Adrenal gland (tissue), 12 donors: ENCODE measurements around the gene MIR17HG. TPM values are rescaled to one million over a fixed set of nuclear protein-coding genes. Genes with fewer than 3 reads are reported as not detected.
A peak's percentile ranks its signal among the peaks of the same experiment; 100 is the strongest.

Source experiments
- DNase-seq, 7 donors: peaks; one replicate each; pipeline ENCODE4 v3.0.0-alpha.2; 2019 to 2020
- H3K27ac ChIP-seq, 5 donors: fragments of 200-600 bp; sonication (generic) in 4 of 5; 1 replicate in 3 of 5; 2 replicates in 2 of 5; pipeline versions ENCODE4 v1.5.1 to v1.8.0; 2016 to 2020; ENCODE audit warnings: mild to moderate bottlenecking in 1 of 5
- H3K27me3 ChIP-seq: fragments of 200-600 bp; 2 replicates; pipeline ENCODE4 v1.8.0; 2021
- H3K36me3 ChIP-seq, 2 donors: fragments of 200-600 bp; replicated peaks in 1 of 2; 1 replicate in 1 of 2; 2 replicates in 1 of 2; pipeline versions ENCODE4 v1.5.1 to v1.8.0; 2018 to 2022
- H3K4me1 ChIP-seq, 2 donors: fragments of 200-600 bp; replicated peaks in 1 of 2; 1 replicate in 1 of 2; 2 replicates in 1 of 2; pipeline versions ENCODE4 v1.5.1 to v1.8.0; 2018 to 2021
- H3K4me3 ChIP-seq, 4 donors: fragments of 200-600 bp; sonication (generic) in 3 of 4; one replicate each; pipeline ENCODE4 v1.5.1; 2016 to 2018
- H3K9me3 ChIP-seq, 3 donors: fragments of 200-600 bp; sonication (generic) in 1 of 3; replicated peaks in 1 of 3; 1 replicate in 2 of 3; 2 replicates in 1 of 3; pipeline versions ENCODE4 v1.5.1 to v1.8.0; 2016 to 2021
- POLR2A ChIP-seq, 2 donors: fragments of 450-650 bp; IDR thresholded peaks; one replicate each; pipeline ENCODE4 v1.6.1; 2017; ENCODE audit warnings: antibody characterized with exemption in 2 of 2, mild to moderate bottlenecking in 2 of 2, moderate library complexity in 1 of 2
- WGBS, 4 donors: extraction: QIAGEN DNeasy Blood & Tissue Kit in 2 of 4; methylation state at CpG; one replicate each; pipeline versions ENCODE4 v1.1.5 to v1.1.7; 2013 to 2017; 5-methylcytosine and 5-hydroxymethylcytosine counted together
- intact Hi-C, 2 donors: fragments of 100-400 bp; cut with DNase I; formaldehyde crosslinking; loops; one replicate each; pipeline versions ENCODE4 v1.14.1 to v1.15.0; 2022 to 2023
- polyA plus RNA-seq, 3 donors: library from polyadenylated mRNA; stranded (reverse); fragments of 200-250 nt in 2 of 3; fragments of 350-450 nt in 1 of 3; fragmentation: Illumina TruSeq in 1 of 3; extraction: RNeasy Lipid Tissue Mini Kit (QIAGEN cat#74804) in 1 of 3; gene quantifications; one replicate each; pipeline ENCODE4 v1.2.3, GENCODE V29; 2013 to 2014
- total RNA-seq, 9 donors: library from RNA; depleted of rRNA in 4 of 9; stranded (reverse); fragments of >200 nt in 4 of 9; fragments of 120-200 nt in 1 of 9; fragmentation: NEBNext Ultra II Directional in 1 of 9; extraction: Animal tissue kit (Norgen Biotek cat#: 25700) in 1 of 9; gene quantifications; one replicate each; pipeline versions ENCODE4 v1.1.0 to v1.2.4, GENCODE V29; 2013 to 2023
- TF ChIP-seq, protein P1 (sequence below), 6 experiments: fragments of 450-650 bp in 4 of 6; fragments of 200-600 bp in 2 of 6; sonication (generic) in 1 of 6; IDR thresholded peaks; 1 replicate in 5 of 6; 2 replicates in 1 of 6; pipeline versions ENCODE4 v1.5.1 to v1.8.0; 2016 to 2021; ENCODE audit warnings: antibody characterized with exemption in 6 of 6, mild to moderate bottlenecking in 2 of 6, moderate library complexity in 1 of 6
- donor health status: healthy with polysubstance abuse.
- donor health status: Bipolar disorder and iron deficiency.
- donor health status: DM: yes; HTN: yes; CAD: no.
- donor health status: DM: no; HTN: no; CAD: no.
- donor health status: DM: no; HTN: no; CAD: no.
- donor health status: DM: yes; HTN: yes; CAD: no.

MIR17HG gene
- total and polyA plus RNA-seq, 12 donors, result 0.41 to 5.4 (median 1.9) TPM

DNA sequence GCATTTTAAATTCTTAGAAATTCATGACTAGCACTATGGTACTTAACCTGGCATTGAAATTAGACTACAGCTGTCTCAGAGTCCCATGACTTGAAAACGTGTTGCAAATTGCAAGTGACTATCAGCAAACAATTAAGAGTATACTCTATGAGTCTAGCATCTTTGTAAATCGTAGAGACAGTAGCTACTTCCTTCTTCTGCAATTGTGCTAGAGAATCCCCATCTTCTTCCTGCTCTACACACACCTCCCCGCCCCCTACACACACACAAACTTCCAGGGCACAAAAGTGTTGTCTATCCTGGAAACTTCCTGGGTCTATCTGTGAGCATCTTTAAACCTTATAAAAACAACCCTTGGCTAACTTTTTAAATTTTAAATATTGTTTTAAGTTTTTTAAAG is 35.2 kb upstream of the MIR17HG start:
- H3K9me3 ChIP-seq, result peaks cover 0 to 6% (median 0%) of the 10 kb centered on the region in 3 donors
- no peaks in the 10 kb centered on the region for H3K36me3 ChIP-seq
- intact Hi-C loops, result no loop called here
- H3K4me1 ChIP-seq, result no peaks in the 10 kb centered on the region
- DNase-seq, result no peak
- no peak overlapping the region for H3K27ac ChIP-seq
- no peak overlapping the region for H3K4me3 ChIP-seq
- peaks cover 37% of the 10 kb centered on the region for H3K27me3 ChIP-seq
- TF ChIP-seq, protein P1, sequence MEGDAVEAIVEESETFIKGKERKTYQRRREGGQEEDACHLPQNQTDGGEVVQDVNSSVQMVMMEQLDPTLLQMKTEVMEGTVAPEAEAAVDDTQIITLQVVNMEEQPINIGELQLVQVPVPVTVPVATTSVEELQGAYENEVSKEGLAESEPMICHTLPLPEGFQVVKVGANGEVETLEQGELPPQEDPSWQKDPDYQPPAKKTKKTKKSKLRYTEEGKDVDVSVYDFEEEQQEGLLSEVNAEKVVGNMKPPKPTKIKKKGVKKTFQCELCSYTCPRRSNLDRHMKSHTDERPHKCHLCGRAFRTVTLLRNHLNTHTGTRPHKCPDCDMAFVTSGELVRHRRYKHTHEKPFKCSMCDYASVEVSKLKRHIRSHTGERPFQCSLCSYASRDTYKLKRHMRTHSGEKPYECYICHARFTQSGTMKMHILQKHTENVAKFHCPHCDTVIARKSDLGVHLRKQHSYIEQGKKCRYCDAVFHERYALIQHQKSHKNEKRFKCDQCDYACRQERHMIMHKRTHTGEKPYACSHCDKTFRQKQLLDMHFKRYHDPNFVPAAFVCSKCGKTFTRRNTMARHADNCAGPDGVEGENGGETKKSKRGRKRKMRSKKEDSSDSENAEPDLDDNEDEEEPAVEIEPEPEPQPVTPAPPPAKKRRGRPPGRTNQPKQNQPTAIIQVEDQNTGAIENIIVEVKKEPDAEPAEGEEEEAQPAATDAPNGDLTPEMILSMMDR (IDR thresholded peaks at IDR 0.05), result no peak
- no peak for TF ChIP-seq POLR2A (IDR thresholded peaks at IDR 0.05)
- WGBS, 4 donors, result 47 to 58% (median 55%) methylated on average over 3 of the region's 3 CpGs

DNA sequence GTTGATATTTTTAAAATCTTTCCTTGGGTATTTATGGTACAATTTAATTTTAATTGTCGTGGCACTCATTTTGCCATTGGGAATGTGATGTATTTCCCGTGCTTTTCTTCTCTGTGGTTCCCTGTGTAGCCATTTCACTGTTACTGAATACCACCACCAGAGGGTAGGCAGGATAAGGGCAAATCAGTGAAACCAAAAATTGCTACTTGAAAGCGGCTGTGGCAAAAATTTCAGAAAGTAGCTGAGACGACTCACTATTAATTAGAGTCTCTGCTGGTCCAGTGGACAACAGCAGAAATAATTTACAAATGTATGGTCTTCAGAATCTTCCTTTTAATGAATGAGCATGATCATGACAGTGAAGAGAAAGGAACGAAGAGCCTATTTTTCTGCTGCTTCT is 34.4 kb upstream of the MIR17HG start:
- no peaks in the 10 kb centered on the region for H3K4me1 ChIP-seq
- no peak overlapping the region for H3K27ac ChIP-seq
- DNase-seq, result peak in 1 of 7 donors; percentile 2
- no peak overlapping the region for H3K4me3 ChIP-seq
- peaks cover 0 to 6% (median 0%) of the 10 kb centered on the region in 3 donors for H3K9me3 ChIP-seq
- intact Hi-C loops, result no loop called here
- WGBS, 4 donors, result 21 to 30% (median 27%) methylated on average over 5 of the region's 5 CpGs
- H3K27me3 ChIP-seq, result peaks cover 37% of the 10 kb centered on the region
- TF ChIP-seq, protein P1 (IDR thresholded peaks at IDR 0.05), result peak in 4 of 6 experiments; percentile 33 to 46 (median 44)
- TF ChIP-seq POLR2A (IDR thresholded peaks at IDR 0.05), result no peak
- no peaks in the 10 kb centered on the region for H3K36me3 ChIP-seq

DNA sequence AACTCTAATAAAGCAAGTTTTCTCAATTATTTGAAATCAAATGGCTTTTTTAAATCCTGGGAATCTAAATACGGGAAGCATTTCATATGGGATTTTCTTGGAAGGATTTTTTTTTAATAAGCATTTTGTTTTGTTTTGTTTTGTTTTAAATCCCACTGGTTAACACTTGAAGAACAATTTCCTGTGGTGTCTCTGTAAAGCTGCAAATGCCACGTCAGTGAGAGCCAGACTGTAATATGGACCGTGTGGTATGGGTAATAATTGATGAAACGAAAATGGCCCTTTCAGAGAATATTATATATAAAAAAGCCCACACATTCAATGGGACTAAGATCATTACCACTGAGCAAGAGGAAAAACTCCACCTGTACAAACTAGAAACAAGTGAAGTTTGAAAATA is 33.9 kb upstream of the MIR17HG start:
- Histone ChIP-seq H3K36me3 (no peaks in the 10 kb centered on the region), H3K9me3 (peaks cover 0 to 6% (median 0%) of the 10 kb centered on the region in 3 donors), H3K4me1 (no peaks in the 10 kb centered on the region), H3K27ac (no peak overlapping the region), H3K27me3 (peaks cover 37% of the 10 kb centered on the region), H3K4me3 (no peak overlapping the region)
- DNase-seq, result no peak
- WGBS, 4 donors, result 49 to 66% (median 61%) methylated on average over 4 of the region's 4 CpGs
- TF ChIP-seq POLR2A (IDR thresholded peaks at IDR 0.05), result no peak
- TF ChIP-seq, protein P1 (IDR thresholded peaks at IDR 0.05), result no peak
- intact Hi-C loops, result no loop called here

DNA sequence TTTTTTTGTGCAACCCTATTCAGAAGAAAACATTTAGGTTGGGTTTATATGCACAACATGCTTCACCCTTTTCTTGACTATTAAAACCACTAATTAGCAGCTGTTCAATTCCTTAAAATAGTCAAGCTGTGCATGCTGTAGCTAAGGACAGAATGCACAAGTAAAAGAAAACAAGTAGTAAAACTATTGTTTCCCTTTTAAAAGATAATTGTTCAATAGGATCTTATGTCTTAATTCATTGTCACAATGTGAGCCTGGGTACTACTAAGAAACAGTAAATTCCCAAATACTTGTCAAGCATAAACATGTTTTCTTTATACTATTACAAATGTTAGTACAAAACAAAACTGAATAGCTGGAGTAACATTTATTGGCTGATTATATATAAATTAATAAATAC is 32.6 kb upstream of the MIR17HG start:
- Histone ChIP-seq H3K4me3 (no peak overlapping the region), H3K9me3 (peaks cover 0 to 6% (median 0%) of the 10 kb centered on the region in 3 donors), H3K27ac (no peak overlapping the region), H3K4me1 (no peaks in the 10 kb centered on the region), H3K27me3 (peaks cover 37% of the 10 kb centered on the region), H3K36me3 (no peaks in the 10 kb centered on the region)
- intact Hi-C loops, result no loop called here
- no peak for DNase-seq
- no peak for TF ChIP-seq POLR2A (IDR thresholded peaks at IDR 0.05)
- TF ChIP-seq, protein P1 (IDR thresholded peaks at IDR 0.05), result no peak
